Sigmoid colon (tissue), 7 donors: Measurements from ENCODE around the gene GSTT4. TPM values are rescaled to one million over a fixed set of nuclear protein-coding genes. Genes with fewer than 3 reads are reported as not detected.

Experiments
- DNase-seq: peaks from one replicate; pipeline ENCODE4 v3.0.0-alpha.2; 2019
- H3K27ac ChIP-seq, 4 donors: fragments of 200-600 bp; sonication (generic); one replicate each; pipeline ENCODE4 v1.5.1; 2016 to 2019; ENCODE audit warnings: mild to moderate bottlenecking in 1 of 4
- H3K27me3 ChIP-seq, 3 donors: fragments of 200-600 bp; sonication (generic); one replicate each; pipeline ENCODE4 v1.5.1; 2019; ENCODE audit warnings: mild to moderate bottlenecking in 1 of 3
- H3K36me3 ChIP-seq, 4 donors: fragments of 200-600 bp; sonication (generic); one replicate each; pipeline ENCODE4 v1.5.1; 2016 to 2019
- H3K4me1 ChIP-seq, 4 donors: fragments of 200-600 bp; sonication (generic); one replicate each; pipeline ENCODE4 v1.5.1; 2017 to 2019
- H3K4me3 ChIP-seq, 4 donors: fragments of 200-600 bp; sonication (generic); one replicate each; pipeline ENCODE4 v1.5.1; 2017 to 2019; ENCODE audit warnings: mild to moderate bottlenecking in 2 of 4, moderate library complexity in 1 of 4
- H3K9me3 ChIP-seq, 4 donors: fragments of 200-600 bp in 3 of 4; sonication (generic) in 3 of 4; one replicate each; pipeline versions ENCODE4 v1.5.1 to v1.6.1; 2013 to 2019
- CTCF ChIP-seq, 4 experiments: fragments of 450-650 bp in 3 of 4; fragments of 200-600 bp in 1 of 4; IDR thresholded peaks; one replicate each; pipeline ENCODE4 v1.5.1; 2016 to 2019; ENCODE audit warnings: antibody characterized with exemption in 4 of 4, mild to moderate bottlenecking in 3 of 4, moderate library complexity in 2 of 4
- EP300 ChIP-seq, 4 donors: sonication (generic); formaldehyde crosslinking; IDR thresholded peaks; one replicate each; pipeline ENCODE4 v1.6.1; 2017; ENCODE audit warnings: antibody characterized with exemption in 4 of 4
- POLR2A ChIP-seq, 2 donors: fragments of 450-650 bp; IDR thresholded peaks; one replicate each; pipeline ENCODE4 v1.6.1; 2016; ENCODE audit warnings: antibody characterized with exemption in 2 of 2, mild to moderate bottlenecking in 2 of 2, moderate library complexity in 2 of 2
- POLR2AphosphoS5 ChIP-seq, 4 donors: sonication (generic); formaldehyde crosslinking; IDR thresholded peaks; one replicate each; pipeline ENCODE4 v1.6.1; 2017; ENCODE audit warnings: antibody characterized with exemption in 4 of 4
- WGBS, 2 donors: extraction: QIAGEN DNeasy Blood & Tissue Kit; methylation state at CpG; one replicate each; pipeline ENCODE4 v1.1.7; 2013; 5-methylcytosine and 5-hydroxymethylcytosine counted together
- intact Hi-C: fragments of 100-400 bp; cut with DNase I; formaldehyde crosslinking; loops from one replicate; pipeline ENCODE4 v1.15.1; 2023
- polyA plus RNA-seq, 3 donors: library from polyadenylated mRNA; stranded (reverse); fragments of 200-250 nt; gene quantifications; one replicate each; pipeline ENCODE4 v1.2.3, GENCODE V29; 2013
- total RNA-seq, 4 donors: library from RNA; depleted of rRNA; stranded (reverse); fragments of >200 nt; gene quantifications; one replicate each; pipeline ENCODE4 v1.1.0, GENCODE V29; 2016
- donor health status: healthy with polysubstance abuse.
- donor health status: Bipolar disorder and iron deficiency.
- donor health status: healthy.

GSTT4 gene
- total and polyA plus RNA-seq, 7 donors = not detected

DNA sequence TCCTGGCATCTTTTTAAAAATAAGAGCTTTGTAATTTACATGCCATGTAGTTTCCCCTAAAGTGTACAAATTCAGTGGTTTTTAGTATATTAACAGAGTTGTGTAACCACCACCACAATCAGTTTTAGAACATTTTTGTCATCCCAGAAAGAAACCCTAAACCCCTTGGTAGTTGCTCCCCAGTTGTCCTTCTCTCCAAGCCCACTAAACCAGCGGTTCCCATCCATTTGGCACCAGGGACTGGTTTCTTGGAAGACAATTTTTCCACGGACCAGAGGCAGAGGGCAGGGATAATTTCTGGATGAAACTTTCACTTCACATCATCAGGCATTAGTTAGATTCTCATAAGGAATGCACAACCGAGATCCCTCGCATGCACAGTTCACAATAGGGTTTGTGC, 28.5 kb upstream of the GSTT4 start:
- WGBS, 2 donors = 88 to 91% methylated on average over 4 of the region's 4 CpGs
- no peak overlapping the region for H3K27ac ChIP-seq
- TF ChIP-seq POLR2AphosphoS5 (IDR thresholded peaks at IDR 0.05) = no peak
- no peak for TF ChIP-seq CTCF (IDR thresholded peaks at IDR 0.05)
- TF ChIP-seq POLR2A (IDR thresholded peaks at IDR 0.05) = no peak
- TF ChIP-seq EP300 (IDR thresholded peaks at IDR 0.05) = no peak
- no peak overlapping the region for H3K4me3 ChIP-seq
- H3K27me3 ChIP-seq = no peaks in the 10 kb centered on the region
- peaks cover 0 to 27% (median 10%) of the 10 kb centered on the region in 4 donors for H3K36me3 ChIP-seq
- intact Hi-C loops = no loop called here
- peaks cover 0 to 9% (median 2%) of the 10 kb centered on the region in 4 donors for H3K4me1 ChIP-seq
- no peak for DNase-seq
- no peaks in the 10 kb centered on the region for H3K9me3 ChIP-seq

DNA sequence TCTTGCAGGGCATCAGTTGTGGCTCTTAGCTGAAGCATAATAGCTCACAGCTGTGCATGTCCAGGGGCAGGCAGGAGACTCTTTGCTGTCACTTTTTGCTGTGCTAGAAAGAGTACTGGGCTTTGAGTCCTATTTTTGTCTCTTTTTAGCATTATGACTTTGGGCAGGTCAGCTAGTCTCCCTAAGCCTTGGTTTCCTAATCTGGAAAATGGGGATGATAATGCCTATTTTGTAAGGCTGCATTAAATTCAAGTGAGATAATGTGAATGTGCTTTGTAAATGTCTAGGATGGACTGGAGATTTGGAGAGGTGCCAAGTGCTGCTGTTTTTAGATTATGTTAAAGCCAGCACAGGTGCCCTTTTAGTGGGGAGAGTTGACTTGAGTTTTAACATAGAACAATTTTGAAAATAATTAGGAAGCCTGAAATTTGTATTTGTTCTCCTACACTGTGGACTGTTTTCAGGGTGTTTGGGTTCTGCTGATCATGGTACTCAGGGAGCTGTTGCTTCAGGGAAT, 25.0 kb upstream of the GSTT4 start:
- no peak for TF ChIP-seq EP300 (IDR thresholded peaks at IDR 0.05)
- no peaks in the 10 kb centered on the region for H3K27me3 ChIP-seq
- intact Hi-C loops = no loop called here
- no peak for DNase-seq
- H3K4me3 ChIP-seq = no peak overlapping the region
- H3K4me1 ChIP-seq = peaks cover 0 to 10% (median 5%) of the 10 kb centered on the region in 4 donors
- no peak overlapping the region for H3K27ac ChIP-seq
- no peaks in the 10 kb centered on the region for H3K9me3 ChIP-seq
- H3K36me3 ChIP-seq = peaks cover 0 to 5% (median 0%) of the 10 kb centered on the region in 4 donors

DNA sequence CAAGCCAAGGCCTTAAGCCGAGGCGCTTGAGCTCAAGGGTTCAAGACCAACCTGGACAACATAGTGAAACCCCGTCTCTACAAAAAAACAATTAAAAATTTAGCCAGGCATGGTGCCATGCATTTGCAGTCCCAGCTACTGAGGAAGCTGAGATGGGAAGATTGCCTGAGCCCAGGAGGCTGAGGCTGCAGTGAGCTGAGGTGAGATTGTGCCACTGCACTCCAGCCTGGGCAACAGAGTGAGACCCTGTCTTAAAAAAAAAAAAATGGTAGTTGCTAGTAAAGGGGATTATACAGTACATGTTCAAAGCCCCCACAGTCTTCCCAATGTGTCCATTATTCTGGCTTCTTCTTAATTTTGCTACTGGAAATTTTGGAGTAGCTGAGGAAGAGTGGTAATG, 24.1 kb upstream of the GSTT4 start:
- intact Hi-C loops = no loop called here
- WGBS, 2 donors = 82 to 98% methylated on average over 3 of the region's 3 CpGs
- no peak overlapping the region for H3K4me3 ChIP-seq
- no peak for TF ChIP-seq EP300 (IDR thresholded peaks at IDR 0.05)
- TF ChIP-seq CTCF (IDR thresholded peaks at IDR 0.05) = no peak
- no peak for TF ChIP-seq POLR2A (IDR thresholded peaks at IDR 0.05)
- TF ChIP-seq POLR2AphosphoS5 (IDR thresholded peaks at IDR 0.05) = no peak
- H3K4me1 ChIP-seq = peaks cover 0 to 10% (median 5%) of the 10 kb centered on the region in 4 donors
- no peaks in the 10 kb centered on the region for H3K9me3 ChIP-seq
- peaks cover 0 to 5% (median 0%) of the 10 kb centered on the region in 4 donors for H3K36me3 ChIP-seq
- H3K27ac ChIP-seq = no peak overlapping the region
- no peak for DNase-seq
- H3K27me3 ChIP-seq = no peaks in the 10 kb centered on the region

GRCh38 chr22:24028533-24028932, 23.3 kb upstream of the GSTT4 start:
- Histone ChIP-seq H3K36me3 (peaks cover 0 to 5% (median 0%) of the 10 kb centered on the region in 4 donors), H3K27me3 (no peaks in the 10 kb centered on the region), H3K4me3 (no peak overlapping the region), H3K9me3 (no peaks in the 10 kb centered on the region), H3K4me1 (peaks cover 0 to 10% (median 5%) of the 10 kb centered on the region in 4 donors), H3K27ac (no peak overlapping the region)
- WGBS, 2 donors = 32 to 42% methylated on average over 2 of the region's 2 CpGs
- intact Hi-C loops = no loop called here
- no peak for DNase-seq
- TF ChIP-seq EP300 (IDR thresholded peaks at IDR 0.05) (no peak), POLR2AphosphoS5 (IDR thresholded peaks at IDR 0.05) (no peak), POLR2A (IDR thresholded peaks at IDR 0.05) (no peak), CTCF (IDR thresholded peaks at IDR 0.05) (no peak)

DNA sequence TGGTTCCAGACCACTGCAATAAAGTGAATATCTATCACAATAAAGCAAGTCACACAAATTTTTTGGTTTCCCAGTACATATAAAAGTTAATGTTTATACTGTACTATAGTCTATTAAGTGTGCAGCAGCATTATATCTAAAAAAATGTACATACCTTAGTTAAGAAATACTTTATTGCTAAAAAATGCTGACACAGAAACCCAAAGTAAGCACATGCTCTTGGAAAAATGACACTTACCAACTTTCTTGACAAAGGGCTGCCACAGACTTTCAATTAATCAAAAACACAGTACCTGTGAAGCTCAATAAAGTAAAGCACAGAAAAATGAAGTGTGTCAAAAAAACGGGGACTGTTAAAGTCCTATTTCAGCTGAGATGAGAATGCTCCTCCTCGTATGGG, 22.7 kb upstream of the GSTT4 start:
- no peak for DNase-seq
- no peak overlapping the region for H3K27ac ChIP-seq
- WGBS, 2 donors = 63 to 72% methylated on average over 2 of the region's 2 CpGs
- no peaks in the 10 kb centered on the region for H3K27me3 ChIP-seq
- TF ChIP-seq CTCF (IDR thresholded peaks at IDR 0.05) (no peak), EP300 (IDR thresholded peaks at IDR 0.05) (no peak)
- peaks cover 0 to 5% (median 0%) of the 10 kb centered on the region in 4 donors for H3K36me3 ChIP-seq
- intact Hi-C loops = no loop called here
- no peak overlapping the region for H3K4me3 ChIP-seq
- H3K9me3 ChIP-seq = no peaks in the 10 kb centered on the region
- peaks cover 0 to 10% (median 5%) of the 10 kb centered on the region in 4 donors for H3K4me1 ChIP-seq
